ENCODE measurements around the gene ANO3. TPM values are rescaled to one million over a fixed set of nuclear protein-coding genes. Genes with fewer than 3 reads are reported as not detected.
A peak's percentile ranks its signal among the peaks of the same experiment; 100 is the strongest.

Gene ANO3
- total and polyA plus RNA-seq, 8 donors = 0.18 to 0.58 TPM; not detected in 6

- Histone ChIP-seq H3K27ac (no peak overlapping the region), H3K4me1 (no peaks in the 10 kb centered on the region), H3K27me3 (no peaks in the 10 kb centered on the region), H3K9me3 (no peaks in the 10 kb centered on the region), H3K36me3 (no peaks in the 10 kb centered on the region), H3K4me3 (no peak overlapping the region)
- no peak for DNase-seq
- 62 to 77% (median 71%) methylated on average over 2 of the region's 2 CpGs for WGBS, 5 donors
- intact Hi-C loops (cut with DNase I; ENCODE audit: low total_unique reads) = no loop called here
- no peak for TF ChIP-seq EP300 (IDR thresholded peaks at IDR 0.05)
- TF ChIP-seq POLR2A (IDR thresholded peaks at IDR 0.05) = no peak
- TF ChIP-seq CTCF (IDR thresholded peaks at IDR 0.05) = no peak
- no peak for TF ChIP-seq POLR2AphosphoS5 (IDR thresholded peaks at IDR 0.05)
Measured at GRCh38 chr11:26573896-26574295, 242.0 kb downstream of the ANO3 start.

- no peaks in the 10 kb centered on the region for H3K4me1 ChIP-seq
- peak in 1 of 2 donors; percentile 16 for DNase-seq
- no peak overlapping the region for H3K27ac ChIP-seq
- WGBS, 5 donors = 50 to 63% (median 58%) methylated on average over 5 of the region's 5 CpGs
- H3K27me3 ChIP-seq = no peaks in the 10 kb centered on the region
- H3K36me3 ChIP-seq = no peaks in the 10 kb centered on the region
- intact Hi-C loops (cut with DNase I; ENCODE audit: low total_unique reads) = no loop called here
- TF ChIP-seq EP300 (IDR thresholded peaks at IDR 0.05) = no peak
- TF ChIP-seq POLR2A (IDR thresholded peaks at IDR 0.05) = no peak
- no peak for TF ChIP-seq CTCF (IDR thresholded peaks at IDR 0.05)
- TF ChIP-seq POLR2AphosphoS5 (IDR thresholded peaks at IDR 0.05) = no peak
- H3K9me3 ChIP-seq = no peaks in the 10 kb centered on the region
- no peak overlapping the region for H3K4me3 ChIP-seq
Measured at GRCh38 chr11:26575946-26576345, 244.0 kb downstream of the ANO3 start.

- Histone ChIP-seq H3K36me3 (no peaks in the 10 kb centered on the region), H3K9me3 (no peaks in the 10 kb centered on the region), H3K4me3 (no peak overlapping the region), H3K4me1 (no peaks in the 10 kb centered on the region), H3K27ac (no peak overlapping the region), H3K27me3 (no peaks in the 10 kb centered on the region)
- DNase-seq = no peak
- TF ChIP-seq EP300 (IDR thresholded peaks at IDR 0.05) (no peak), POLR2AphosphoS5 (IDR thresholded peaks at IDR 0.05) (no peak)
- WGBS, 5 donors = 18 to 37% (median 24%) methylated on average over 1 of the region's 1 CpG
- intact Hi-C loops (cut with DNase I; ENCODE audit: low total_unique reads) = no loop called here
Measured at GRCh38 chr11:26578998-26579661, 247.2 kb downstream of the ANO3 start.

- intact Hi-C loops (cut with DNase I; ENCODE audit: low total_unique reads) = no loop called here
- Histone ChIP-seq H3K36me3 (no peaks in the 10 kb centered on the region), H3K9me3 (no peaks in the 10 kb centered on the region), H3K27me3 (no peaks in the 10 kb centered on the region), H3K4me1 (no peaks in the 10 kb centered on the region), H3K27ac (no peak overlapping the region), H3K4me3 (no peak overlapping the region)
- 28 to 52% (median 44%) methylated on average over 2 of the region's 2 CpGs for WGBS, 5 donors
- no peak for DNase-seq
- TF ChIP-seq CTCF (IDR thresholded peaks at IDR 0.05) (no peak), POLR2A (IDR thresholded peaks at IDR 0.05) (no peak), POLR2AphosphoS5 (IDR thresholded peaks at IDR 0.05) (no peak), EP300 (IDR thresholded peaks at IDR 0.05) (no peak)
Measured at GRCh38 chr11:26579683-26580082, 247.8 kb downstream of the ANO3 start.

DNA sequence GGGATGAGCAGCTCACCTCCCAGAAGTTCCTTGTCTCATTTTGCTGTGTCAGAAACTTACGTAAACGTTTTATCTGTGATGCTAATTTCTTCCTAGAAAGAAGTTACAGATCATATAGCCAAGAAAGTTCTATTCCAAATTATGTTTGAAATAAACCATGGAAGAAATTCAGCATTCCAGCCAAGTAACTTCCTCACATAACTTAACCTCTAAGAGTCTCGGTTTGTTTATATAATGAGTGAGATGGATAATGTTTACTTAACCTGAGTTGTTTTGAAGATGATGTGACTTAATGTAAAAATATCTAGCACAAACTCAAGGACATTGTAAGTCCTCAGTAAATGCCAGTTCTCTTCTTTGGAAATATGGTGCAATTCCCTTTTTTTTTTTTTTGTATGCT lies 249.0 kb downstream of the ANO3 start:
- H3K36me3 ChIP-seq = no peaks in the 10 kb centered on the region
- no peaks in the 10 kb centered on the region for H3K4me1 ChIP-seq
- H3K27ac ChIP-seq = no peak overlapping the region
- H3K4me3 ChIP-seq = no peak overlapping the region
- DNase-seq = peak in 1 of 2 donors; percentile 32
- no peaks in the 10 kb centered on the region for H3K9me3 ChIP-seq
- no peak for TF ChIP-seq POLR2AphosphoS5 (IDR thresholded peaks at IDR 0.05)
- no peak for TF ChIP-seq EP300 (IDR thresholded peaks at IDR 0.05)
- TF ChIP-seq CTCF (IDR thresholded peaks at IDR 0.05) = no peak
- TF ChIP-seq POLR2A (IDR thresholded peaks at IDR 0.05) = no peak
- no peaks in the 10 kb centered on the region for H3K27me3 ChIP-seq
- 33 to 55% (median 38%) methylated on average over 3 of the region's 3 CpGs for WGBS, 5 donors
- intact Hi-C loops (cut with DNase I; ENCODE audit: low total_unique reads) = no loop called here

Data from stomach (tissue), 9 donors.